Naive thymus-derived CD4-positive, alpha-beta T cell (primary cell): ENCODE results near the gene RERE. TPM values are rescaled to one million over a fixed set of nuclear protein-coding genes. Genes with fewer than 3 reads are reported as not detected.
A peak's percentile ranks its signal among the peaks of the same experiment; 100 is the strongest.
"Not testable (repeated sequence)": the region's sequence is repeated elsewhere in the genome, so short reads cannot be mapped to it uniquely, and the experiment has no call there.

Experiments used
- ATAC-seq: fragments of 150-1000 bp; cut with Tn5 transposase; 2 replicates; pipeline ENCODE4 v1.10.0; 2021; ENCODE audit warnings: mild to moderate bottlenecking, moderate library complexity
- CTCF ChIA-PET: fragments of 350-600 bp; sonication (Branson Sonifier 250); formaldehyde crosslinking; loops from one replicate; lab custom pipeline; 2021; ENCODE audit warnings: antibody characterized with exemption; lab: Charles Lee
- POLR2A ChIA-PET: fragments of 350-600 bp; sonication (Branson Sonifier 250); formaldehyde crosslinking; loops from one replicate; lab custom pipeline; 2021; ENCODE audit warnings: antibody characterized with exemption, inconsistent platforms; lab: Charles Lee
- DNase-seq, 9 donors: peaks; one replicate each; pipeline versions ENCODE4 v3.0.0 to v3.0.0-alpha.2; 2020 to 2022; ENCODE audit warnings: mixed read lengths in 1 of 9
- H3K27ac ChIP-seq: one replicate; pipeline ENCODE4 v1.7.0; 2013; ENCODE audit warnings: mild to moderate bottlenecking, low read depth, low read length, moderate library complexity
- H3K27me3 ChIP-seq, 2 donors: one replicate each; pipeline ENCODE4 v1.7.0; 2013; ENCODE audit warnings: low read length in 2 of 2, mild to moderate bottlenecking in 2 of 2, moderate library complexity in 2 of 2; ENCODE audit not compliant: control insufficient read depth in 2 of 2, insufficient read depth in 2 of 2
- H3K36me3 ChIP-seq, 3 experiments: 1 replicate in 2 of 3; 2 replicates in 1 of 3; pipeline ENCODE4 v1.7.0; 2013; ENCODE audit warnings: low read length in 3 of 3, mild to moderate bottlenecking in 3 of 3, moderate library complexity in 1 of 3; ENCODE audit not compliant: insufficient read depth in 3 of 3, control insufficient read depth in 2 of 3
- H3K4me1 ChIP-seq, 2 donors: one replicate each; pipeline ENCODE4 v1.7.0; 2013; ENCODE audit warnings: low read length in 2 of 2, mild to moderate bottlenecking in 2 of 2, moderate library complexity in 1 of 2; ENCODE audit not compliant: control insufficient read depth in 2 of 2, insufficient read depth in 2 of 2
- H3K4me3 ChIP-seq: 2 replicates; pipeline ENCODE4 v1.7.0; 2013; ENCODE audit warnings: mild to moderate bottlenecking, low read length
- H3K9me3 ChIP-seq, 3 experiments: 1 replicate in 2 of 3; 2 replicates in 1 of 3; pipeline ENCODE4 v1.7.0; 2013; ENCODE audit warnings: low read length in 3 of 3; ENCODE audit not compliant: control insufficient read depth in 2 of 3
- H3K27ac Mint-ChIP-seq, 9 donors: one replicate each; pipeline ENCODE4 v1.8.0; 2020 to 2022; ENCODE audit warnings: mixed read lengths in 9 of 9, mild to moderate bottlenecking in 8 of 9, moderate library complexity in 5 of 9, inconsistent platforms in 2 of 9
- H3K27me3 Mint-ChIP-seq, 5 donors: one replicate each; pipeline ENCODE4 v1.8.0; 2021 to 2022; ENCODE audit warnings: mixed read lengths in 5 of 5, mild to moderate bottlenecking in 1 of 5
- H3K36me3 Mint-ChIP-seq, 5 donors: one replicate each; pipeline ENCODE4 v1.8.0; 2020 to 2022; ENCODE audit warnings: mixed read lengths in 5 of 5, mild to moderate bottlenecking in 3 of 5, inconsistent platforms in 1 of 5
- H3K4me1 Mint-ChIP-seq, 7 donors: one replicate each; pipeline ENCODE4 v1.8.0; 2020 to 2022; ENCODE audit warnings: mixed read lengths in 7 of 7, mild to moderate bottlenecking in 3 of 7, inconsistent platforms in 1 of 7
- H3K4me3 Mint-ChIP-seq, 10 donors: one replicate each; pipeline ENCODE4 v1.8.0; 2020 to 2022; ENCODE audit warnings: mild to moderate bottlenecking in 10 of 10, mixed read lengths in 10 of 10, moderate library complexity in 6 of 10, inconsistent platforms in 2 of 10
- H3K9me3 Mint-ChIP-seq, 11 donors: one replicate each; pipeline ENCODE4 v1.8.0; 2020 to 2022; ENCODE audit warnings: mixed read lengths in 11 of 11, mild to moderate bottlenecking in 4 of 11, inconsistent platforms in 1 of 11, moderate library complexity in 1 of 11
- intact Hi-C, 2 donors: fragments of 100-400 bp; cut with micrococcal nuclease; formaldehyde crosslinking; loops; one replicate each; pipeline ENCODE4 v1.15.1; 2023
- polyA plus RNA-seq, 2 donors: library from polyadenylated mRNA; unstranded; fragments of 300-500 nt; fragmentation: Illumina TruSeq; gene quantifications; one replicate each; pipeline ENCODE4 v1.2.3, GENCODE V29; 2021
- total RNA-seq, 6 experiments: library from RNA in 5 of 6; stranded (reverse) in 5 of 6; gene quantifications; 1 replicate in 5 of 6; 2 replicates in 1 of 6; pipeline ENCODE4 v1.2.3 and lab custom pipeline; 2021 to 2026

The RERE gene
- total and polyA plus RNA-seq, 7 experiments from 2014 or later: 7.3 to 114 (median 106) TPM

DNA sequence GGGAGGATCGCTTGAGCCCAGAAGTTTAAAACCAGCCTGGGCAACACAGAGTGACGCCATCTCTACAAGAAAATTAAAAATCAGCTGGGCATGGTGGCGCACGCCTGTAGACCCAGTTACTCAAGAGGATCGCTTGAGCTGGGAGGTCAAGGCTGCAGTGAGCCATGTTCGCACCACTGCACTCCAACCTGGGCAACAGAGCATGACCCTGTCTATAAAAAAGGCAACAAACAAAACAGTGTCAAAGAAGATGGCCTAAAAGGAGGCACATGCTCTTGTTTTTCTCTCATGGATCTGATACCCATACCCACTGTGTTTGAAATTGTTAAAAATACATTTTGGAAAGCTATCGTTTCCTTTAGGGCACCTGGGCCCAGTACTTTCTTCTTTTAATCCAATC is 307.9 kb downstream of the RERE start:
- peaks cover 27 to 80% (median 60%) of the 10 kb centered on the region in 7 donors for H3K4me1 Mint-ChIP-seq
- intact Hi-C loops: no loop called here
- no peaks in the 10 kb centered on the region for H3K27me3 Mint-ChIP-seq
- POLR2A ChIA-PET: interaction anchor here (0.6 to 2.8 kb wide), 7 partner anchors 10 to 76 kb away, joined by 3 to 30 read pairs (median 4); no protein-coding TSS in a partner anchor
- H3K9me3 Mint-ChIP-seq: no peaks in the 10 kb centered on the region
- DNase-seq (no peak), ATAC-seq (no peak)
- CTCF ChIA-PET: interaction anchor here (0.7 to 2.2 kb wide), 2 partner anchors 11 to 16 kb away, joined by 3 to 8 read pairs; no protein-coding TSS in a partner anchor
- H3K4me3 ChIP-seq: peak overlapping the region; percentile 2
- H3K36me3 Mint-ChIP-seq: peaks cover 0 to 29% (median 17%) of the 10 kb centered on the region in 5 donors
- no peaks in the 10 kb centered on the region for H3K9me3 ChIP-seq
- peak overlapping the region; percentile 77 for H3K27ac ChIP-seq
- H3K4me1 ChIP-seq: peaks cover 3 to 27% of the 10 kb centered on the region in 2 donors
- H3K27ac Mint-ChIP-seq: peak overlapping the region; percentile 86 to 97 (median 91)
- H3K27me3 ChIP-seq: no peaks in the 10 kb centered on the region
- peaks cover 0 to 11% (median 0%) of the 10 kb centered on the region in 3 experiments for H3K36me3 ChIP-seq
- H3K4me3 Mint-ChIP-seq: peak overlapping the region; percentile 59 to 87 (median 74)

- intact Hi-C loops: no loop called here
- H3K4me3 ChIP-seq: no peak overlapping the region
- Mint-ChIP-seq H3K27ac (peak overlapping the region in 7 of 9 donors; percentile 1 to 74 (median 67)), H3K27me3 (no peaks in the 10 kb centered on the region), H3K9me3 (no peaks in the 10 kb centered on the region), H3K4me3 (peak overlapping the region in 1 of 10 donors; percentile 47), H3K36me3 (peaks cover 0 to 27% (median 20%) of the 10 kb centered on the region in 5 donors), H3K4me1 (peaks cover 24 to 66% (median 48%) of the 10 kb centered on the region in 7 donors)
- POLR2A ChIA-PET: no interaction called here
- CTCF ChIA-PET: interaction anchor here (0.5 kb wide), 1 partner anchor 58 kb away, joined by 3 read pairs; no protein-coding TSS in a partner anchor
- no peaks in the 10 kb centered on the region for H3K27me3 ChIP-seq
- H3K36me3 ChIP-seq: peaks cover 0 to 11% (median 0%) of the 10 kb centered on the region in 3 experiments
- no peak overlapping the region for H3K27ac ChIP-seq
- H3K9me3 ChIP-seq: no peaks in the 10 kb centered on the region
- peaks cover 3 to 19% of the 10 kb centered on the region in 2 donors for H3K4me1 ChIP-seq
- DNase-seq (no peak), ATAC-seq (no peak)
Measured at GRCh38 chr1:8506995-8507615, 310.3 kb downstream of the RERE start.

DNA sequence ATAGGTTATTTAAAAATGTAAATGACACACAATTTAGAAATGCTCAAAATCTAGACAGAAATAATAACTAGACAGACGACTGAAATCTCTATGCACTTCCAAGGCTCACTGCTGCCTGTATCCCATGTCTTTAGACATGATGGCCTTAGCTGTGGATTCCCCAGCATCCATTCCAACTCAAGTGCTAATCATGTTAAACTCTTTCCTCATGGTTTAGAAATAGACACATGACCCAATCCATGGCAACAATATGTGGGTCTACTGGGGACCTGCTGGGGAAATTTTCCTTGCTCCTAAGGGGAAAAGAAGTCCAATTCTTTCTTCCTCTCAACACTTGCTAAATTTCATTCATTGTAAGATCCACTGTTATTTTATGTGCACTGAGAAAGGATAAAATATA is 311.0 kb downstream of the RERE start:
- Mint-ChIP-seq H3K36me3 (peaks cover 0 to 27% (median 20%) of the 10 kb centered on the region in 5 donors), H3K4me1 (peaks cover 20 to 59% (median 43%) of the 10 kb centered on the region in 7 donors), H3K4me3 (no peak overlapping the region), H3K27me3 (no peaks in the 10 kb centered on the region), H3K27ac (peak overlapping the region in 6 of 9 donors; percentile 1 to 74 (median 69)), H3K9me3 (no peaks in the 10 kb centered on the region)
- Histone ChIP-seq H3K9me3 (no peaks in the 10 kb centered on the region), H3K27me3 (no peaks in the 10 kb centered on the region), H3K27ac (no peak overlapping the region), H3K4me3 (no peak overlapping the region), H3K36me3 (peaks cover 0 to 11% (median 0%) of the 10 kb centered on the region in 3 experiments), H3K4me1 (peaks cover 3 to 16% of the 10 kb centered on the region in 2 donors)
- ChIA-PET CTCF (no interaction called here), POLR2A (interaction anchor here (1.0 kb wide), 1 partner anchor 9 kb away, joined by 3 read pairs; no protein-coding TSS in a partner anchor)
- intact Hi-C loops: no loop called here
- DNase-seq (no peak), ATAC-seq (no peak)

GRCh38 chr1:8503842-8504241 is 313.6 kb downstream of the RERE start:
- Mint-ChIP-seq H3K9me3 (no peaks in the 10 kb centered on the region), H3K4me3 (no peak overlapping the region), H3K4me1 (peaks cover 3 to 40% (median 17%) of the 10 kb centered on the region in 7 donors), H3K36me3 (peaks cover 0 to 35% (median 24%) of the 10 kb centered on the region in 5 donors), H3K27me3 (no peaks in the 10 kb centered on the region), H3K27ac (peak overlapping the region in 1 of 9 donors; percentile 19)
- no peak overlapping the region for H3K4me3 ChIP-seq
- H3K4me1 ChIP-seq: no peaks in the 10 kb centered on the region
- intact Hi-C loops: no loop called here
- no peaks in the 10 kb centered on the region for H3K9me3 ChIP-seq
- no peaks in the 10 kb centered on the region for H3K27me3 ChIP-seq
- no peak for ATAC-seq
- ChIA-PET CTCF (interaction anchor here (0.8 kb wide), 1 partner anchor 22 kb away, joined by 3 read pairs; no protein-coding TSS in a partner anchor), POLR2A (no interaction called here)
- DNase-seq: no peak
- H3K27ac ChIP-seq: peak overlapping the region; percentile 4
- peaks cover 0 to 19% (median 0%) of the 10 kb centered on the region in 3 experiments for H3K36me3 ChIP-seq

DNA sequence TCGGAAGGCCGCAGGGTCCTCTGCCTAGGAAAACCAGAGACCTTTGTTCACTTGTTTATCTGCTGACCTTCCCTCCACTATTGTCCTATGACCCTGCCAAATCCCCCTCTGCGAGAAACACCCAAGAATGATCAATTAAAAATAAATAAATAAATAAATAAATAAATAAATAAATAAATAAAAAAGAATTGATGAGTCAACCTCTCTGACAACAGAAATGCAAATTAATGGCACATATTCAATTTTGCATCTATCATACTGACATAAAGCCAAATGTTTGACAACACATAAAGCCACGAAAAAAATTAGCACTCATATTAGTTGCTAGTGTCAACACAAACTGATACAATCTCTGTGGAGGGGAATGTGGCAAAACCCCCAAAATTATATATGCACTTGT is 314.5 kb downstream of the RERE start:
- H3K27me3 ChIP-seq, CTCF ChIA-PET, H3K9me3 ChIP-seq, H3K27ac ChIP-seq, ATAC-seq, DNase-seq, H3K27me3 Mint-ChIP-seq, H3K4me1 ChIP-seq, POLR2A ChIA-PET, H3K4me3 ChIP-seq, H3K9me3 Mint-ChIP-seq, H3K4me3 Mint-ChIP-seq, intact Hi-C loops: not testable (repeated sequence)
- H3K36me3 ChIP-seq: peaks cover 0 to 15% (median 0%) of the 10 kb centered on the region in 3 experiments
- Mint-ChIP-seq H3K4me1 (peaks cover 3 to 32% (median 8%) of the 10 kb centered on the region in 7 donors), H3K27ac (peak overlapping the region in 2 of 9 donors; percentile 19 to 57), H3K36me3 (peaks cover 0 to 27% (median 16%) of the 10 kb centered on the region in 5 donors)

- POLR2A ChIA-PET: interaction anchor here (0.9 to 1.0 kb wide), 2 partner anchors 9 to 11 kb away, joined by 3 read pairs; no protein-coding TSS in a partner anchor
- Histone ChIP-seq H3K36me3 (peaks cover 0 to 46% (median 9%) of the 10 kb centered on the region in 3 experiments), H3K9me3 (no peaks in the 10 kb centered on the region), H3K4me3 (no peak overlapping the region), H3K27me3 (no peaks in the 10 kb centered on the region), H3K4me1 (peaks cover 0 to 9% of the 10 kb centered on the region in 2 donors), H3K27ac (no peak overlapping the region)
- ATAC-seq (peak; percentile 18), DNase-seq (no peak)
- peak overlapping the region in 4 of 9 donors; percentile 12 to 51 (median 12) for H3K27ac Mint-ChIP-seq
- H3K27me3 Mint-ChIP-seq: no peaks in the 10 kb centered on the region
- no peak overlapping the region for H3K4me3 Mint-ChIP-seq
- CTCF ChIA-PET: no interaction called here
- no peaks in the 10 kb centered on the region for H3K9me3 Mint-ChIP-seq
- peaks cover 0 to 20% (median 8%) of the 10 kb centered on the region in 7 donors for H3K4me1 Mint-ChIP-seq
- peaks cover 4 to 45% (median 39%) of the 10 kb centered on the region in 5 donors for H3K36me3 Mint-ChIP-seq
- intact Hi-C loops: no loop called here
Measured at GRCh38 chr1:8497210-8497819, 320.1 kb downstream of the RERE start.
